LHCN-M2 (cell line): ENCODE results near the gene LCN12. TPM values are rescaled to one million over a fixed set of nuclear protein-coding genes. Genes with fewer than 3 reads are reported as not detected.

Experiments
- DNase-seq: peaks from one replicate; pipeline ENCODE4 v3.0.0-alpha.2; 2012; ENCODE audit warnings: low read depth
- total RNA-seq: library from RNA; depleted of rRNA; stranded (reverse); fragments of >200 nt; gene quantifications from 2 replicates; pipeline ENCODE4 v1.2.3, GENCODE V29; 2014

LCN12 gene
- total RNA-seq, 1 experiment from 2014 or later = not detected

DNA sequence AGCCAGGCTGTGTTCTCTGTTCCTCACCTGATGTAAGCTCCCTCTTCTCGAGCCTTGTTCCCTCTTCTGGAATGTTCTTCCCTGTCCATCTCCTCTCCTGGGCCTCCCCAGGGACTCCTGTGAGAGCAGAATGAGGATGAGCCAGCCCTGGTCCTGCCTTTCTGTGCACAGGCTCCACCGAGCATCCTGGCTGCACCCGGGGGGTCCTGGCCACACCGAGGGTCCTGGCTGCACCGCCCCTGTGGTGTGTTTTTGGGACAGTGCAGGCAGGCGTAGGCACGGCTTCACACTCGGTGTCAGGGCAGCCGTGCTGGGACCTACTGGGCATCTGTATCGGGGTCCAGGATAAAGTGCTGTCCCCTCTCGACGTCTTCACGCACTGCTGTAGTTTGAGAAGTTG is 25.3 kb upstream of the LCN12 start:
- no peak for DNase-seq

DNA sequence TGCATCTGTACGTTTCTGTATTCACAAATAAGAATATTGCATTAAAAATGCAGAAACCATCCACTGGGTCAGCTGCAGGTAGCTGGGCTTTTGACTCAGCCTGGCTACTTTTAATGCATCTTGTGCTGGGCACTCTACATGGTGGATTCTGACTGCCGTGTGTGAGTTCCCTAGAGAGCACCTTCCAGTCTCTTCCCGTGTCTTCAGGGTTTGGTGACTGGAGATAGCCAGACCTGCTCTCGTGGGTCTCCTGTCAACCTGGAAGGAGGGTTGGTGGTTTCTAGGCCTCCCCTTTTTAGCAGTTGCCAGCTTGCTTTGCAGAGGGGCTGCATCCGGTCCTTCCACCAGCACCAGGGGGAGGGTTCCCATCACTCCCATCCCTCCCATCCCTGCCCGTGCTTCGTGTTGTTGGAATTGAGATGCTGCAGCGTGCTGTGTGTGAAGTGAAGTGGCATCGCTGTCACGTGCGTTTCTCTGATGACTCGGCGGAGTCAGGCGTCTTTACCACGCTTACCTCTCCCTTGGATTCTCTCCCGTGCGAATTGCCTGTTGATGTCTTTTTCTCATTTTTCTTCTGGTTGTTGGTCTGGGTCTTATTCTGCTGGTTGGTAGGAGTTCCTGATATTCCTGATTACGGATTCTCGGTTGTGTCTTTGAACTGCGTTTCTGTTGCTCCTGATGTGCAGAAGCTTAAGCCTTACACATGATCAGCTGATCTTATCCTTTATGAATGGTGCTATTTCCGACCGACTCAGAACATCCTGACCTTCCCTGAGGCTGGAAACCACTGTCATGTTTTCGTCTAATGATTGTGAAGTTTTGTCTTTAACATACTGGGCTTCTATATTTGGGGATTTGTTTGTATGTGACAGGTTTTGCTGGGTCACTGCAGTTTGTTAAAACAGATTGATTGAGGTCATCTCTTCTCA is 24.5 kb upstream of the LCN12 start:
- no peak for DNase-seq

DNA sequence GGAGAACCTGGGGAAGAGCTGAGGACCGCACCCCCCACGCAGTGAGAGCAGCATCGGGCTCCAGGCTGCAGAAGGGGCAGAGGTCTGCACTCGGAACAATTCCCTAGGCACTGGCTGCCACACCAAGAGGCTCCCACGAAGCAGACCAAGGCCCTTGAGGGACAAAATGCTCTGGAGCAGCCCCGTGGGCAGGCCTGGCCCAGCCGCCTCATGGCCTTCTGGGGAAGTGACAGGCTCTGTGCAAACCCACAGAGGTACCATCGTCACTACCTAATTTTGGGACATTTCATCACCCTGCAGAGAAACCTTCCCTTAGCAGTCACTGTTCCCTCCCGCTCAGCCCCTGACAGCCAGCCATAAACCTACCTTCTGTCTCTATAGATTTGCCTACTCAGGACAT is 23.5 kb upstream of the LCN12 start:
- DNase-seq = no peak

DNA sequence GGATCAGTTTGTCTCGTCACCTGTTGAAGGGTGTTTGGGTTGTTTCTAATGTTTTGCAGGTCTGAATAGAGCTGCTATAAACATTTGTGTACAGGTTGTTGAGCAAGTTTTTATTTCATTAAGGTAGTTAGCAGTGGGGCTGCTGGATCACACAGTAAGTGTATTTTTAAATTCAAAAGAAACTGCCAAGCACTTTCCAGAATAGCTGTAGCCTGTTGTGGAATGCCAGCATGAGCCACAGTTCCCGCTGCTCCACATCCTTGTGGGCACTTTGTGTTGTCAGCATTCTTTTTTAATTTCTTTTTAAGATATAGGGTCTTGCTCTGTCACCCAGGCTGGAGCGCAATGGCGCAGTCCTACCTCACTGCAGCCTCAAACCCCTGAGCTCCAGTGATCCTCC is 22.1 kb upstream of the LCN12 start:
- no peak for DNase-seq

DNA sequence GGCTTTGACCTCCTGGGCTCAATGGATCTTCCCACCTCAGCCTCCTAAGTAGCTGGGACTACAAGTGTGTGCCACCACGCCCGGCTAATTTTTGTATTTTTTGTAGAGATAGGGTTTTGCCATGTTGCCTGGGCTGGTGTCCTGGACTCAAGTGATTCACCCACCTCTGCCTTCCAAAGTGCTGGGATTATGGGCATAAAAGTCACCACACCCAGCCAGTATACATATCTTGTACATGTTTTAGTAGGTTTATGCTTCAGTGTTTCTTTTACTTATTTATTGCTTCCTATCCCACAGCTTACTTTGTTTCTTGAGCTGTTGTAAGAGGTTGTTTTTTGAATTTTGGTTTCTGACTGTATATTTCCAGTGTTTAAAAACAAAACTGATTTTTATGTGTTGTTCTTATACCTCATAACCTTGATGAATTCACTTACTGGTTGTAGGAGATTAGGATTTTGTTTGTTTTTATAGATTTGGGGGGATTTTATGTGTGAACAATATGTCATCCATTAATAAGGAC is 20.4 kb upstream of the LCN12 start:
- no peak for DNase-seq

DNA sequence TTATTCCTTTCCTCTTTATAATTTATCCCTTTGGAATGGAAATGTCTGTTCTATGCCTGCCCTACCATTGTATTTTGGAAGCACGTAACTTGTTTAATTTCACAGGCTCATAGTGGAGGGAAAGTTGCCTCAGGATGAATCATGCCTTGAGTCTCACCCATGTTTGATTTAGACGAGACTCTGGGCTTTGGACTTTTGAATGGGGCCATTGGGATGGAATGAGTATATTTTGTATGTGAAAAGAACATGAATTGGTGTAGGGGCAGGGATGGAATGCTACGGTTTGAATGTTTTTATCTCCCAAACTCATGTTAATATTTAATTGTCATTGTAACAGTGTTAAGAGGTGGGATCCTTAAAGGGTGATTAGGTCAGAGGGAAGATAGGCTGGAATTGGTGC is 17.8 kb upstream of the LCN12 start:
- DNase-seq = no peak

DNA sequence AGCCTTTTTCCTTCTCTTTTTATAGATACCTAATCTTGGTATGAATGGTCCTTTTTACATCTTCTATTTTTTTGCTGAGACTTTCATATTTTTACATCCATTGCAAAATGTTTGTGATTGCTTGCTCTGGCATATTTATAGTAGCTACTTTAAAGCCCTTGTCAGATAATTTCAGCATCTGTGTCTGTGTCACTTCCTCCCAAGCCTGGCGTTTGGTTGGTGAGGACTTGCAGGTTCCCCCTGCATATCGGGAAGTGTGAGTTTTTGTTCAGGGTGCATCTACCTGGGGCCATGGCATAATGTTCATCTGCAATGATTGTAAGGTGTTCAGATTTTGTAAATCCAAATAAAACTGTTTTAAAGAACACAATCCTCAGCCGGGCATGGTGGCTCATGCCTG is 16.4 kb upstream of the LCN12 start:
- no peak for DNase-seq

DNA sequence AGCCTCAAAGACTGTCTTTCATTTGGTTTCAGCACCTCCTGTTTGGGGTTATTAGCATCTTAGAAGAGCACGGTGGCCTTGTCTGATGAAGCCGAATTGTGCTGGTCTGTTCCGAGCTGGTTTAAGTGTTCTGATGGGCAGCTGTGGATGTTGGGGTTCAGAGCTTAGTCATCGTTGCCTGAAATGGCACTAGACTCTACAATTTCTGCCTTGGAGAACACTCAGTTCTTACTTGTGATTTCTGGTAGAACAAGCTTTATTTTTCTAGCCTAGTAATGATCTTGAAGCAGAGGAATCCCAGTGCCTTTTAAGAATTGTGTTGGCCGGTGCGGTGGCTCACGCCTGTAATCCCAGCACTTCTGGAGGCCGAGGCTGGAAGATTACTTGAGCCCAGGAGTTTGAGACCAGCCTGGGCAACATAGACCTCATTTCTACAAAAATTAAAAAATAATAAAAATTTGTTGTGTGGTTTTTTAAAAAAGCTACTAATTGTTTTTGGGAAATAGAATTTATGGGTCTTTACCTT is 15.4 kb upstream of the LCN12 start:
- peak; percentile 78 for DNase-seq

DNA sequence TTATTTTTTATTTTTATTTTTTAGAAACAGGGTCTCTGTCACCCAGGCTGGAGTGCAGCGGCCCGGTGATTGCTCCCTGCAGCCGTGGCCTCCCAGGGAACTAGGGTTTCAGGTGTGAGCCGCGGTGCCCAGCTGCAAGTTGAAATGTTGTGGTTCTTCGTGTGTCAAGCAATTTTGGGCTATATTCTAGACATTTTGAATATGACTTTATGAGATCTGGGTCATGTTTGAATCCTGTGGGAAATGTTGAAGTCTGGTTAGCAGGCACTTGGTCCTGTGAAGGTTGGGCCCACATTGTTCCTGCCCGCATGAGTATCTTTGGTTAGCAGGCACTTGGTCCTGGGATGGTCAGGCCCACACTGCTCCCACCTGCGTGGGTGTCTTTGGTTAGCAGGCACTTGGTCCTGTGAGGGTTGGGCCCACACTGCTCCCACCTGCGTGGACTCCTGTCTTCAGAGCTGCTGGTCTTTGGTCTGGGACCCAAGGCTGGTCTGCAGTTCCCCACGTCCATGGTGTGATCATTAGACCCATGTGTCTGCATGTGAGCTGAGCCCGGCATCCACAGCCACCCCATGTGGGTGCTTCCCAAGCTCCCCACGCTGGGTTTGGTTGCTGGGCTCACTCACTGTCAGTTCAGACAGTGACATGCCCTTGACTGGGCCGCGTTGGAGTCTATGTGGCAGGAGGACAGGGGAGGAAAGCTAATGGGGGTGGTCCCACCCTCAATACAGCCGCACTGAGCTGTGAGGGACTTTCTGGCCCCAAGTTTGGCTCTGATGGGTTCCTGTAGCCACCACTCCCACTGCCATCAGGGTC is 14.7 kb upstream of the LCN12 start:
- no peak for DNase-seq

DNA sequence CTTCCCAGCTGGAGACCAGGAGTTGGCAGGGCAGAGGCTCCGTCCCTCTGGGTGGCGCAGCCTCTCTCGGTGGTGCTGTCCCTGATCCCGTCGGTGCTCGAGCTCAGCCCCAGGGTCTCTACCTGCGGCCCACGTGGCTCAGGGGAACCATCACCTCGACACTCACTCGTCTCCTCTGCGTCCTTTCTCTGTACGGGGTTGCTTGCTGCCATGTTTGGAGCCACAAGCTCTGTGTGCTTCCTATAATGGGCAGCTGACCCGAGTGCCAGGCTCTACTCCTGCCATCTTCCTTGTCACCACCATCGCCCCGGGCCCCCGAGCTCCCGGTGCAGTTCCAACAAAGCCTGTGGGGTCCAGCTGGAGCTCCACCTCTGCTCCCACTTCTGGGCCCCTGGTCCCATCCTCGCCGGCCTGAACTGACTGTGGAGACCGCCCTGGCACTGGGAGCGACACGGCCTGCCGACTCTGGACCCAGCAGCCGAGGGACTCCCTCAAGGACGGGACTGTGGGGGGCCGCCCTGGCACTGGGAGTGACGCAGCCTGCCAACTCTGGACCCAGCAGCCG is 12.6 kb upstream of the LCN12 start:
- DNase-seq = no peak

DNA sequence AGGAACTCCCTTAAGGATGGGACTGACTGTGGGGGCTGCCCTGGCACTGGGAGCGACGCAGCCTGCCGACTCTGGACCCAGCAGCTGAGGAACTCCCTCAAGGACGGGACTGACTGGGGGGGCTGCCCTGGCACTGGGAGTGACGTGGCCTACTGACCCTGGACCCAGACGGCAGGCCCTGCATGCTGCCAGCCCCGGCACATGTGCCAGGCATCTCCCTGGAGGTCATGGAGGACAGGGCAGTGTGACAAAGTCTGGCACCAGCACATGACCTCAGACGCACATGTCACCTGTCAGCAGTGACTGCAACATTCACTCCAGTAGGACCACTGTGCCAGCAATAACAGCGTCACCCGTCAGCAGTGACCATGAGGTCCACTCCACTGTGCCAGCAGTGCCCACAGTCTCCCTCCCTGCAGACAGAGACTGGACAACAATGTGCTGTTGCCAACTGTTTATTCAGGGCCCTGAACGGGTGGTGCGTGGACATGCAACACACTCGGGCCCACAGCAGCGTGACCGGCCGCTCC is 12.0 kb upstream of the LCN12 start:
- no peak for DNase-seq

DNA sequence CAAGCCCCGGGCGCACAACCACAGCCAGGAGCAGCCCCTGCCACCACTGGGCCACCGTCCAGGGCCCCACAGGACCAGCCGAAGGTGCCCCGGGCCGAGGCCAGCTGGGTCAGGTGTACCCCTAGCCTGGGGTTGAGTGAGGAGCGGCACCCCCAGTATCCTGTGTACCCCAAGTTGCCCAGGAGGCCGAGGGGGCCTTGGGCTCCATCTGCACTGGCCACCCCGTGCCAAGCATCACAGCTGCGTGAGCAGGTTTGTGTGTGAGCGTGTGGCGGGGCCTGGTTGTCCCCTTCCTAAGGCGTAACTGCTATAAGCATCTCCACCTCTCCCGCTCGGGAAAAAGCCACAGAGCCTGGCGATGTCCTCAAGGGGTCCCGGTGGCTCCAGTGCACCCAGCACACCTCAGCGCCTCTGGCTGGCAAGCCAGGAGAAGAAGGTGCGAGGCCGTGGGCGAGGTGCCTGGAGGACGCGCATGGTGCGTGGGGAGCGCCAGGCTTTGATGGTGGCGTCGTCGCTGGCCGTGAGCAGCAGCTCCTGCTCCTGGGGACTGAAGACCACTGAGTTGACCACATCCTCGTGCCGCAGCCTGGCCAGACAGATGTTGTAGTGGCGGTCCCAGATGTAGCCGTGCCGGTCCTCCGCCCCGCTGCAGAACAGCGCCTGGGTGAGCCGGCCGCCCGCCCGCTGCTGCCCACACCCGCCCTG is 11.4 kb upstream of the LCN12 start:
- DNase-seq = no peak

DNA sequence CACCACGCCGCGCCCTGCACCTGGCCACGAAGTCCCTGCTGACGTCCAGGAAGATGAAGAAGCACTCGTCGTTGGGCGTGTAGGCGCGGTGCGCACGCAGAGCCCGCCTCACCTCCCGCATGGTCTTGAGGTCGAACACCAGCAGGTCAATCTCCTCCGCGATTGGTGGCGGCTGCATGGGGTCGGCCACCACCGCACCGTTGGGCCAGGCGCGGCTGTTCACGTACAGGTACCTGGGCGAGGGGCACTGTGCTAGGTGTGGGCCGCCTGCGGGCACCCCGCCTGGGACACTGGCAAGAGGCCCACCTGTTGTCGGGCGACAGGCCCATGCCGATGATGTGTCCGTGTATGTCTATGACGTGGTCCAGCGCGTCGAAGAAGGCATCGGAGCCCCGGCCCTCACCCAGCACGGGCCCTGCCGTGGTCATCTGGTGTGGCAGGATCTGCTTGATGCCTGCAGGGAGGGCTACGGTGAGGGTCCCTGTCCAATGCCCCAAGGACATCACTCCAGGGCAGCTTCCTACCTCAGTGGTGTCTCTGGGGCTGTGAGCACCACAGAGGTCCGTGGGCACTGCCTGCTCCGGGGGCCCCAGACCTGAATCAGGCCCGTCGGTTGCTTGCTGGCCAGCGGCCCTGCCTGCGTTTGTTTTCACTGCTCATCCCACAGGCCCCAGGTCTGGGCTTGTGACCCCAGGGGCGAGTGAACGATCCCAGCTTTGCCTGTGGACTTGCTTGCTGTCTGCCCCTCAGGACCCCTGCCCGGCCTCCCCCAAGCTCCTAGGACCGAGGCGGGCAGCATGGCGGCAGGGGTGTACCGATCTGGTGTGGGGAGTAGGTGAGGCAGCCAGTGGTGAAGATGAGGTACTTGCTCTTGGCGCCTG is 10.6 kb upstream of the LCN12 start:
- no peak for DNase-seq

DNA sequence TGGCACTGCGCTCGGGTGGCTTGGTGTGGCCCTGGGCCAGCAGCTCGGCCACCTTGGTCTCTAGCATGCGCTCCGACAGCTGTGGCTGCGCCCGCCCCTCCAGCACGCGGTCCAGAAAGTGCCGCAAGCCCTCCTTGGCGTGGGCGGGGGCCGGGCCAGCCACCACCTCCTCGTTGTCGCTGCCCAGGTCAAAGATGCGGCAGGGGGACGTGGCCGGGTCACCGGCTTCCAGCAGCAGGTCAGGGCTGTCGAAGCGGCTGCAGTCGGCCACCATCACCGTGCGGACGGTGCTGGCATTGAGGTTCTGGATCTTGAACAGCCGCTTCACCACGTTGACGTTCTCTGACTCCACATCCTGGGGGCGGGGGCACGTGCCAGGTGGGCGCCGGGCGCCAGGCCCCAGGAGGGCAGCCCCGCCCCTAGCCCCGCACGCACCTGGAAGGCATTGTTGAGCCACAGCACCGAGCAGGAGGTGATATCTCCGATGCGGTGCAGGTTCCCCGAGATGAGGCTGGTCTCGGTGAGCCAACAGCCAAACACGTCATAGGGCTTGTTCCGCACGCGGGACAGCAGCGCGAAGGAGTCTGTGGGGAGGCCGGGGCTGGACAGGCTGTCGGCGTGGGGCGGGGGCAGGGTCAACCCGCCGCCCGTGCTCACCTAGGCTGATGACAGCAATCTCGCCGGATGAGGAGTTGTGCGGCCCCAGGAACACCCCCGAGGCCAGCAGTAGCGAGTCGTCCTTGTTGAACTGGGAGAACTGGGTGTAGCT is 9.8 kb upstream of the LCN12 start:
- DNase-seq = no peak

DNA sequence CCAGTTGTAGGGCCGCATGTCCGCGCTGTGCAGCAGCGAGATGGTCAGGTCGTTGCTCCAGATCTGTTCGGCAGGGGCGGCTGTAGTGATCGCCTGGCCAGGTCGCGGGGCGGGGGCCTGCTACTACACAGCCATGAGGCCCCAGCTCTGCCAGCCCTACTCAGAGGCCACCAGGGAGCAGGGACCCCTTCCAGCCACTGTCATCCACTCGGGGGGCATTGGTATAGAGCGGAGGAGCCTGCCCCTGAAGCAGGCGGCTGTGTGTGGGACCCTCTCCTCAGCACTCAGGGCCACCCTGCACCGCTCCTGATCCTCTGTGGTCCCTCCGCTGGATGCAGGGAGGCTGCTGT is 9.2 kb upstream of the LCN12 start:
- no peak for DNase-seq

DNA sequence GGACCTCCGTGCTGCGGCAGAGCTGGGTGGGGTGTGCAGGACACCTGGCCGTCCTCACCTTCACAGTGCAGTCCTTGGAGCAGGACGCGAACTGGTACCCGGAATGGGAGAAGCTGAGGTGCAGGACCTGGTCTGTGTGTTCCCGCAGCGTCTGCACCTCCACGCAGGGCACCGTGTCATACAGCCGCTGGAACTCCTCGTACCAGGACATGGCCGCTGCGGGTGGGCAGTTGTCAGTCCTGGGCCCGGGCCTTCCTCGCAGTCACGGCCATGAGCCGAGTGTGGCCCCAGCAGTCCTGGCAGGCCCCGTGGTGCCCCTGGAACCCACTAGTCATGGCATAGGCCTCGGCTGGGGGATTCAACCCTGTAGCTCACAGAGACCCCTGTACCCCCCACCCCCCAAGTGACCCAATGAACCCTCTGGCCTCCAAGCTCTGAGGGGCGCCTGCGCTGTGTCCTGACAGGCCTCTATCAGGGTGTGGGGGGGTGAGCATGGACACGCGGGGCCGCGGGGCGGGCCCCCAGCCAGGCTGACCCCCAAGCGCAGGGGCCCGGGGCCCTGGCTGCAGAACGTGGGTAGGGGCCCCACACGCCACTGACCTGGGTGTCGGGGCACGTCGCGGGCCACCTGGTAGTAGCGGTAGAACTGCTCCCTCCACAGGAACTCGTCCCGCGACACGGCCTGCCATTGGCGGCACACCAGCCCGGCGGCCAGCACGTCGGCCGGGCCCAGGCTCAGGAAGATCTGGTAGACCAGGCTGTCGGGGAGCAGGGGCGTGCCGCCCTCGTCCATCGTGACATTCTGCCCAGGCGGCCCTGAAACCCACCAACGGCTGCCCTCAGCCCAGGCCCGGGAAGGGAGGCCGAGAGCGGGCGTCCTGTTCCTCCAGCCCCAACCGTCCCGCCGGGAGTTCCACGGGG is 8.5 kb upstream of the LCN12 start:
- DNase-seq = peak; percentile 19

DNA sequence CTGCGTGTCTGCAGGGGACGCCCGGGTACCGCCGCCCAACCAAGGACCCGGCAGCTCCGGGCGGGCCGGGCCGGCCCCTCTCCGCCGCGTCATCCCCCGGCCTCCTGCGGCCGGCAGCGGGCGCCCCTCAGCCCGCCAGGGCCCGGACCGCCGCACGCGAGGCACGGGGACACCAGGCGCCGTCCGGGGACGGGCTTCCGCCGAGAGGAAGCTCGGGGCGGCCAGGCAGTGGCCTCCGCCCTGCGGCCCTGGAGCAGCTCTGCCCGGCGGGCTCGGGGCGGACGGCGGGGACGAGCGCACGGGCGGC is 7.9 kb upstream of the LCN12 start:
- DNase-seq = peak; percentile 61
